ENCODE results near the gene SPECC1L.

The SPECC1L gene

GRCh38 chr22:24417901-24418641 lies 147.4 kb downstream of the SPECC1L start:
- FAIRE-seq (no peak), DNase-seq (ENCODE audit: insufficient read length, low spot score) (no peak)
- no peak for TF ChIP-seq POLR2AphosphoS5 (IDR thresholded peaks at IDR 0.05; ENCODE audit: low read depth, low read length)
- TF ChIP-seq PAX5 (IDR thresholded peaks at IDR 0.05; ENCODE audit: insufficient read depth, low read length, severe bottlenecking), result no peak
- TF ChIP-seq POU2F2 (IDR thresholded peaks at IDR 0.05; ENCODE audit: low read depth, low read length), result no peak
- no peak for TF ChIP-seq SPI1 (IDR thresholded peaks at IDR 0.05; ENCODE audit: low read depth, low read length)
- no peak for TF ChIP-seq POLR2A (IDR thresholded peaks at IDR 0.05; ENCODE audit: low read depth, low read length)
- no peak for TF ChIP-seq TAF1 (IDR thresholded peaks at IDR 0.05; ENCODE audit: low read depth, low read length)

- TF ChIP-seq POLR2A (IDR thresholded peaks at IDR 0.05; ENCODE audit: low read depth, low read length) (no peak), POLR2AphosphoS5 (IDR thresholded peaks at IDR 0.05; ENCODE audit: low read depth, low read length) (0 out of 2 replicates have a peak, but pooled peaks have one; percentile 16)
- DNase-seq (ENCODE audit: insufficient read length, low spot score), result no peak
- no peak for FAIRE-seq
These were observed 148.3 kb downstream of the SPECC1L start for GRCh38 chr22:24418786-24419474.

GRCh38 chr22:24419475-24419850 lies 148.8 kb downstream of the SPECC1L start:
- TF ChIP-seq PAX5 (IDR thresholded peaks at IDR 0.05; ENCODE audit: insufficient read depth, low read length, severe bottlenecking), result no peak
- TF ChIP-seq POLR2AphosphoS5 (IDR thresholded peaks at IDR 0.05; ENCODE audit: low read depth, low read length), result no peak
- no peak for TF ChIP-seq POLR2A (IDR thresholded peaks at IDR 0.05; ENCODE audit: low read depth, low read length)
- TF ChIP-seq SPI1 (IDR thresholded peaks at IDR 0.05; ENCODE audit: low read depth, low read length), result no peak
- no peak for TF ChIP-seq TAF1 (IDR thresholded peaks at IDR 0.05; ENCODE audit: low read depth, low read length)
- no peak for TF ChIP-seq POU2F2 (IDR thresholded peaks at IDR 0.05; ENCODE audit: low read depth, low read length)
- FAIRE-seq (no peak), DNase-seq (ENCODE audit: insufficient read length, low spot score) (no peak)

GRCh38 chr22:24420072-24420976 lies 149.7 kb downstream of the SPECC1L start:
- FAIRE-seq (no peak), DNase-seq (ENCODE audit: insufficient read length, low spot score) (no peak)
- TF ChIP-seq PAX5 (IDR thresholded peaks at IDR 0.05; ENCODE audit: insufficient read depth, low read length, severe bottlenecking), result no peak
- TF ChIP-seq POLR2A (IDR thresholded peaks at IDR 0.05; ENCODE audit: low read depth, low read length), result no peak

- no peak for TF ChIP-seq TAF1 (IDR thresholded peaks at IDR 0.05; ENCODE audit: low read depth, low read length)
- no peak for TF ChIP-seq PAX5 (IDR thresholded peaks at IDR 0.05; ENCODE audit: insufficient read depth, low read length, severe bottlenecking)
- DNase-seq (ENCODE audit: insufficient read length, low spot score), result no peak
- no peak for FAIRE-seq
These were observed 150.3 kb downstream of the SPECC1L start for GRCh38 chr22:24420977-24421343.

- FAIRE-seq, result peak; percentile 57
- peak; percentile 67 for DNase-seq (ENCODE audit: insufficient read length, low spot score)
- TF ChIP-seq SPI1 (IDR thresholded peaks at IDR 0.05; ENCODE audit: low read depth, low read length) (no peak), POLR2A (IDR thresholded peaks at IDR 0.05; ENCODE audit: low read depth, low read length) (no peak), POLR2AphosphoS5 (IDR thresholded peaks at IDR 0.05; ENCODE audit: low read depth, low read length) (no peak), PAX5 (IDR thresholded peaks at IDR 0.05; ENCODE audit: insufficient read depth, low read length, severe bottlenecking) (no peak), POU2F2 (IDR thresholded peaks at IDR 0.05; ENCODE audit: low read depth, low read length) (no peak), TAF1 (IDR thresholded peaks at IDR 0.05; ENCODE audit: low read depth, low read length) (no peak)
These were observed 150.8 kb downstream of the SPECC1L start for GRCh38 chr22:24421428-24421931.

- FAIRE-seq (no peak), DNase-seq (ENCODE audit: insufficient read length, low spot score) (no peak)
- no peak for TF ChIP-seq SPI1 (IDR thresholded peaks at IDR 0.05; ENCODE audit: low read depth, low read length)
These were observed 151.6 kb downstream of the SPECC1L start for GRCh38 chr22:24422102-24422665.

GRCh38 chr22:24423519-24424000 lies 152.9 kb downstream of the SPECC1L start:
- peak; percentile 95 for DNase-seq (ENCODE audit: insufficient read length, low spot score)
- TF ChIP-seq PAX5 (IDR thresholded peaks at IDR 0.05; ENCODE audit: insufficient read depth, low read length, severe bottlenecking) (no peak), POLR2A (IDR thresholded peaks at IDR 0.05; ENCODE audit: low read depth, low read length) (no peak), TAF1 (IDR thresholded peaks at IDR 0.05; ENCODE audit: low read depth, low read length) (no peak), SPI1 (IDR thresholded peaks at IDR 0.05; ENCODE audit: low read depth, low read length) (no peak), POU2F2 (IDR thresholded peaks at IDR 0.05; ENCODE audit: low read depth, low read length) (no peak), POLR2AphosphoS5 (IDR thresholded peaks at IDR 0.05; ENCODE audit: low read depth, low read length) (no peak)
- peak; percentile 81 for FAIRE-seq

- TF ChIP-seq SPI1 (IDR thresholded peaks at IDR 0.05; ENCODE audit: low read depth, low read length) (no peak), POU2F2 (IDR thresholded peaks at IDR 0.05; ENCODE audit: low read depth, low read length) (no peak), PAX5 (IDR thresholded peaks at IDR 0.05; ENCODE audit: insufficient read depth, low read length, severe bottlenecking) (no peak), POLR2A (IDR thresholded peaks at IDR 0.05; ENCODE audit: low read depth, low read length) (no peak), TAF1 (IDR thresholded peaks at IDR 0.05; ENCODE audit: low read depth, low read length) (no peak), POLR2AphosphoS5 (IDR thresholded peaks at IDR 0.05; ENCODE audit: low read depth, low read length) (no peak)
- FAIRE-seq, result peak; percentile 95
- DNase-seq (ENCODE audit: insufficient read length, low spot score), result no peak
These were observed 153.6 kb downstream of the SPECC1L start for GRCh38 chr22:24424001-24424900.
